H1 (cell line): Measurements from ENCODE around the gene PRR30. TPM values are rescaled to one million over a fixed set of nuclear protein-coding genes. Genes with fewer than 3 reads are reported as not detected.

Experiments used
- CTCF ChIA-PET: fragments of 300-600 bp; sonication (Branson Sonifier 250); formaldehyde crosslinking; loops from one replicate; lab custom pipeline; 2021; ENCODE audit not compliant: partially characterized antibody; lab: Charles Lee
- POLR2A ChIA-PET: fragments of 300-600 bp; sonication (Branson Sonifier 250); formaldehyde crosslinking; loops from one replicate; lab custom pipeline; 2021; ENCODE audit warnings: inconsistent platforms; ENCODE audit not compliant: partially characterized antibody; lab: Charles Lee
- DNase-seq, 2 experiments: peaks; one replicate each; pipeline versions ENCODE4 v3.0.0 to v3.0.0-alpha.2; 2010 to 2022; ENCODE audit warnings: low spot score in 2 of 2, low read depth in 1 of 2, mixed read lengths in 1 of 2
- FAIRE-seq: peaks from 2 replicates; lab custom pipeline; 2011; peaks lifted over from hg19 to GRCh38; lab: Jason Lieb, UNC
- H2AFZ ChIP-seq: 2 replicates; pipeline ENCODE4 v1.8.1; 2012; ENCODE audit warnings: low read length, inconsistent platforms
- H2AK5ac ChIP-seq: 2 replicates; pipeline ENCODE4 v1.6.1; 2013; ENCODE audit warnings: low read depth, low read length
- H2BK120ac ChIP-seq: replicated peaks from 2 replicates; pipeline ENCODE3; 2013; ENCODE audit warnings: low read depth, low read length, inconsistent platforms
- H2BK12ac ChIP-seq: 2 replicates; pipeline ENCODE4 v1.6.1; 2013; ENCODE audit warnings: low read depth, low read length
- H2BK15ac ChIP-seq: 2 replicates; pipeline ENCODE4 v1.6.1; 2013; ENCODE audit warnings: low read length
- H2BK20ac ChIP-seq: 2 replicates; pipeline ENCODE4 v1.6.1; 2013; ENCODE audit warnings: low read length
- H2BK5ac ChIP-seq: 2 replicates; pipeline ENCODE4 v1.6.1; 2013; ENCODE audit warnings: low read depth, low read length
- H3K14ac ChIP-seq: 2 replicates; pipeline ENCODE4 v1.6.1; 2013; ENCODE audit warnings: inconsistent platforms; ENCODE audit not compliant: insufficient read length
- H3K18ac ChIP-seq: 2 replicates; pipeline ENCODE4 v1.6.1; 2013; ENCODE audit warnings: low read length; ENCODE audit errors: extremely low read depth
- H3K23ac ChIP-seq: 2 replicates; pipeline ENCODE4 v1.6.1; 2013; ENCODE audit warnings: inconsistent platforms; ENCODE audit not compliant: insufficient read length
- H3K23me2 ChIP-seq: 2 replicates; pipeline ENCODE4 v1.6.1; 2013; ENCODE audit warnings: low read depth, low read length
- H3K27ac ChIP-seq: 2 replicates; pipeline ENCODE4 v1.6.1; 2011; ENCODE audit warnings: low read depth, low read length, inconsistent platforms
- H3K27me3 ChIP-seq, 4 experiments: replicated peaks in 1 of 4; 1 replicate in 1 of 4; 2 replicates in 3 of 4; pipeline versions ENCODE4 v1.6.1 to v1.8.1; 2011 to 2013; ENCODE audit warnings: low read length in 3 of 4, mild to moderate bottlenecking in 3 of 4, inconsistent platforms in 2 of 4, mixed read lengths in 2 of 4, moderate library complexity in 1 of 4; ENCODE audit not compliant: control insufficient read depth in 3 of 4, insufficient read depth in 3 of 4; ENCODE audit errors: extremely low read depth in 1 of 4
- H3K36me3 ChIP-seq, 4 experiments: 2 replicates each; pipeline versions ENCODE4 v1.6.1 to v1.8.1; 2011 to 2013; ENCODE audit warnings: mild to moderate bottlenecking in 4 of 4, low read length in 3 of 4, moderate library complexity in 2 of 4, control low read depth in 1 of 4, inconsistent platforms in 1 of 4; ENCODE audit not compliant: insufficient read depth in 4 of 4, control insufficient read depth in 2 of 4
- H3K4ac ChIP-seq: replicated peaks from 2 replicates; pipeline ENCODE3; 2013; ENCODE audit warnings: low read length, low read depth, mixed read lengths, inconsistent platforms; ENCODE audit not compliant: insufficient read length
- H3K4me1 ChIP-seq, 4 experiments: replicated peaks in 1 of 4; 1 replicate in 1 of 4; 2 replicates in 3 of 4; pipeline versions ENCODE4 v1.6.1 to v1.8.1; 2011 to 2013; ENCODE audit warnings: low read length in 3 of 4, inconsistent platforms in 2 of 4, mixed read lengths in 1 of 4; ENCODE audit not compliant: insufficient read depth in 4 of 4, control insufficient read depth in 3 of 4
- H3K4me2 ChIP-seq, 2 experiments: 2 replicates each; pipeline versions ENCODE4 v1.6.1 to v1.8.1; 2011 to 2013; ENCODE audit warnings: low read depth in 2 of 2, low read length in 2 of 2, control low read depth in 1 of 2, inconsistent platforms in 1 of 2, mild to moderate bottlenecking in 1 of 2; ENCODE audit not compliant: insufficient read depth in 1 of 2
- H3K4me3 ChIP-seq, 4 experiments: fragments of 200-600, 300-600 bp in 1 of 4; sonication (generic), shearing (Covaris generic), sonication (Bioruptor Twin) in 1 of 4; 2 replicates each; pipeline versions ENCODE4 v1.5.1 to v1.8.1; 2011 to 2016; ENCODE audit warnings: low read length in 4 of 4, low read depth in 3 of 4, control low read depth in 2 of 4, inconsistent platforms in 2 of 4, mild to moderate bottlenecking in 2 of 4, mixed read lengths in 1 of 4, moderate library complexity in 1 of 4; ENCODE audit not compliant: insufficient read depth in 2 of 4; ENCODE audit errors: extremely low read depth in 1 of 4
- H3K56ac ChIP-seq: replicated peaks from 2 replicates; pipeline ENCODE3; 2013; ENCODE audit warnings: low read depth, mild to moderate bottlenecking, mixed read lengths, low read length, inconsistent platforms; ENCODE audit not compliant: insufficient read length
- H3K79me1 ChIP-seq: 2 replicates; pipeline ENCODE4 v1.6.1; 2013; ENCODE audit warnings: low read depth, low read length, control low read depth
- H3K79me2 ChIP-seq, 2 experiments: 2 replicates each; pipeline versions ENCODE4 v1.6.1 to v1.8.1; 2012 to 2013; ENCODE audit warnings: low read length in 2 of 2, mild to moderate bottlenecking in 2 of 2, inconsistent platforms in 1 of 2; ENCODE audit not compliant: insufficient read depth in 2 of 2, control insufficient read depth in 1 of 2
- H3K9ac ChIP-seq, 4 experiments: replicated peaks in 1 of 4; 1 replicate in 1 of 4; 2 replicates in 3 of 4; pipeline versions ENCODE4 v1.6.1 to v1.8.1; 2011 to 2013; ENCODE audit warnings: low read depth in 3 of 4, low read length in 3 of 4, control low read depth in 2 of 4, mild to moderate bottlenecking in 2 of 4, moderate library complexity in 2 of 4, inconsistent platforms in 1 of 4; ENCODE audit errors: extremely low read depth in 1 of 4
- H3K9me3 ChIP-seq, 2 experiments: 2 replicates each; pipeline versions ENCODE4 v1.6.1 to v1.8.1; 2012 to 2013; ENCODE audit warnings: mild to moderate bottlenecking in 2 of 2, moderate library complexity in 2 of 2, control low read depth in 1 of 2, inconsistent platforms in 1 of 2, low read depth in 1 of 2, low read length in 1 of 2, mixed read lengths in 1 of 2; ENCODE audit not compliant: insufficient read depth in 2 of 2
- H4K20me1 ChIP-seq, 2 experiments: replicated peaks in 1 of 2; 2 replicates each; pipeline versions ENCODE3 to v1.8.1; 2011 to 2013; ENCODE audit warnings: inconsistent platforms in 2 of 2, low read length in 2 of 2, mild to moderate bottlenecking in 1 of 2; ENCODE audit not compliant: insufficient read depth in 2 of 2, control insufficient read depth in 1 of 2
- H4K5ac ChIP-seq: 2 replicates; pipeline ENCODE4 v1.6.1; 2013; ENCODE audit warnings: low read length, low read depth, mixed read lengths, inconsistent platforms; ENCODE audit not compliant: insufficient read length
- H4K8ac ChIP-seq: 2 replicates; pipeline ENCODE4 v1.8.0; 2013; ENCODE audit warnings: mild to moderate bottlenecking, moderate library complexity, low read length, inconsistent platforms; ENCODE audit not compliant: insufficient read depth; ENCODE audit errors: extremely low read depth
- H4K91ac ChIP-seq: replicated peaks from 2 replicates; pipeline ENCODE3; 2013; ENCODE audit warnings: low read length, mixed read lengths, inconsistent platforms; ENCODE audit not compliant: insufficient read length
- POU5F1 ChIP-seq: IDR thresholded peaks from 2 replicates; pipeline ENCODE4 v1.6.1; 2011; ENCODE audit warnings: low read depth, mild to moderate bottlenecking, low read length, moderate library complexity
- SP4 ChIP-seq: IDR thresholded peaks from 2 replicates; pipeline ENCODE4 v1.6.1; 2012; ENCODE audit warnings: low read length, inconsistent platforms
- WGBS, 2 experiments: shearing (Covaris generic) in 1 of 2; methylation state at CpG; one replicate each; pipeline versions ENCODE4 v1.1.6 to v1.1.7; 2013 to 2015; ENCODE audit warnings: low lambda C conversion rate in 2 of 2, mixed read lengths in 2 of 2, inconsistent platforms in 1 of 2, low coverage in 1 of 2, missing lambda C conversion rate in 1 of 2; ENCODE audit not compliant: insufficient replicate concordance in 2 of 2, insufficient coverage in 1 of 2, insufficient read length in 1 of 2; ENCODE audit errors: extremely low coverage in 1 of 2, missing lambda C conversion rate in 1 of 2; 5-methylcytosine and 5-hydroxymethylcytosine counted together
- polyA plus RNA-seq, 7 experiments: library from polyadenylated mRNA; depleted of rRNA in 3 of 7; stranded (reverse) in 5 of 7; unstranded in 2 of 7; fragments of >200 nt in 5 of 7; fragments of 200-250 nt in 2 of 7; gene quantifications; 1 replicate in 5 of 7; 2 replicates in 1 of 7; 4 replicates in 1 of 7; pipeline versions ENCODE4 v1.2.1 to v1.2.3, GENCODE V29; 2011 to 2013; ENCODE audit warnings: missing spikeins in 2 of 7, mixed read lengths in 2 of 7
- total RNA-seq: library from RNA; stranded (reverse); fragmentation: NEBNext Ultra II Directional; extraction: Animal tissue kit (Norgen Biotek cat#: 25700); gene quantifications from 2 replicates; pipeline ENCODE4 v1.2.1, GENCODE V29; 2021

The PRR30 gene
- total and polyA plus RNA-seq, 2 of the 8 experiments (the other 6 are each of a cell fraction or from before 2014, with no cell fraction given), result not detected

DNA sequence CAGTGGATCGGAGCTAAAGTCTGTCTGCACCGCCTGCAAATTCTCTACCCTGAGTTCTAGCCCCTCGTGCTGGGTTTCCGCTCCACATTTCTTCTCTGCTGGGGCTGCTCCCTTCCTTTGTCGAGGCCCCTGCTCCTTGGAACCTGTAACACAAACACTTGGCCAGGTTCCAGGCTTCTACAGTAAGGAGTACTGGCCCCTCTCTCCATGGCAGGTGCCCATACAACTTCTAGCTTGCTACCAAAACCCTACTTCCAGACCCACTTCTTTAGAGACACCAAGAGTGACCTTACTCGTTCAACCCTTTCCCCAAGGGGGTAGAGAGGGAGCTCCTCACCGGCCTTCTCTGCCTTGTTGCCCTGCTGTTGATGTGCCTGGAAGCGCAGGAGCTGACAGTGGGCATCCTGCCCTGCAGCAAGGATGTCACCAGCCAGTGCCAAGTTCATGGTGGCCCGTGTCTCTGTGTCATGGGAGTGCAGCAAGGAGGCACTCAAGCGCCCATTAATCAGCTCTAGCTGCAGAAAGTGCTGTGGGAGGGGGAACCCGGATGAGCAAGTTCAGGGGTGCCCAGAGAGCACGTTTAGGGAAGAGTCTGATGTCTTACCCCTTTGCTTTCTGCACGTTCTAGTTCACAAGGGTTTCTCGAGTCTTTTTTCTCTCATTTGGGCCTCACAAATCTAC lies 5.9 kb downstream of the PRR30 start:
- Histone ChIP-seq H2AFZ (no peak overlapping the region; the same call in 1 of the 2 replicates), H2BK12ac (no peak overlapping the region), H2AK5ac (no peak overlapping the region), H3K27me3 (no peaks in the 10 kb centered on the region), H4K91ac (no peak overlapping the region), H3K79me1 (peaks cover 4% of the 10 kb centered on the region), H3K23ac (no peak overlapping the region), H3K27ac (no peak overlapping the region), H4K8ac (no peak overlapping the region), H3K9me3 (no peaks in the 10 kb centered on the region), H3K18ac (no peak overlapping the region), H2BK15ac (no peak overlapping the region), H3K36me3 (peaks cover 2 to 26% (median 16%) of the 10 kb centered on the region in 4 experiments; a peak in 6 of 8 replicates), H4K5ac (no peak overlapping the region), H3K14ac (no peak overlapping the region), H2BK120ac (no peak overlapping the region), H2BK20ac (no peak overlapping the region), H4K20me1 (peaks cover 8 to 14% of the 10 kb centered on the region in 2 experiments), H3K9ac (peak overlapping the region in 3 of 4 experiments; percentile 40 to 69 (median 55); a peak in 6 of 7 replicates), H2BK5ac (peak overlapping the region; percentile 35; the same call in 1 of the 2 replicates), H3K4ac (no peak overlapping the region), H3K79me2 (peaks cover 0 to 15% of the 10 kb centered on the region in 2 experiments; a peak in 2 of 4 replicates), H3K4me2 (peak overlapping the region; percentile 61 to 77), H3K23me2 (peaks cover 2% of the 10 kb centered on the region; the same call in 1 of the 2 replicates), H3K56ac (no peak overlapping the region), H3K4me1 (peaks cover 0 to 4% (median 3%) of the 10 kb centered on the region in 4 experiments; a peak in 5 of 7 replicates), H3K4me3 (peak overlapping the region; percentile 68 to 91 (median 88))
- POLR2A ChIA-PET, result interaction anchor here (0.6 to 2.3 kb wide), 21 partner anchors 7 to 113 kb away, joined by 3 to 24 read pairs (median 3); partner anchors contain the start of genes ABHD1, ATRAID, CAD and CGREF1
- TF ChIP-seq SP4 (peak; percentile 11; the same call in 1 of the 2 replicates), POU5F1 (no peak)
- FAIRE-seq (no peak), DNase-seq (no peak)
- 68% methylated on average over 14 of the region's 14 CpGs; no CpG with 5 or more reads in 1 of the 2 experiments for WGBS, 2 experiments
- CTCF ChIA-PET, result interaction anchor here (0.6 to 4.3 kb wide), 43 partner anchors 9 to 170 kb away, joined by 3 to 38 read pairs (median 5); partner anchors contain the start of genes ABHD1, ATRAID, CGREF1 and KHK
